ENCODE measurements around the gene SWT1.

DNA sequence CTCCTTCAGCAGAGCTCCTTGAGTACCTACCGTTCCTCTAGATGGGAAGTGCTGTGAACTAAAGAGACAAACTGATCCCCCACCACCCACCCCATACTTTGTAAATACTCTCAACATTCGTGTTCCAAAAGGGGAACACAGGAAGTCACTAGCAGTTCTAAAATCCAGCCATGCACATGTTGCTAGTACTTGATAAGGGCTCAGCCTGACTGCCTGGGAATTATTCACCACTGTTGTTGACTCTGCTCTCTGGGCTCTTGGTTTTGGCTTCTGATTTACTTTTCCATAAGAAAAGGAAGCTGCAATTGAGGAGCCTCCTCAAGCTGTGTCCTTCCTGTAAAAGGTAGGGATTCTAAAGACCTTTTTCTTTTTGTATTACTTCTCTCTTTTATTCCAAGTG is 92.6 kb downstream of the SWT1 start:
- TF ChIP-seq, protein P1, sequence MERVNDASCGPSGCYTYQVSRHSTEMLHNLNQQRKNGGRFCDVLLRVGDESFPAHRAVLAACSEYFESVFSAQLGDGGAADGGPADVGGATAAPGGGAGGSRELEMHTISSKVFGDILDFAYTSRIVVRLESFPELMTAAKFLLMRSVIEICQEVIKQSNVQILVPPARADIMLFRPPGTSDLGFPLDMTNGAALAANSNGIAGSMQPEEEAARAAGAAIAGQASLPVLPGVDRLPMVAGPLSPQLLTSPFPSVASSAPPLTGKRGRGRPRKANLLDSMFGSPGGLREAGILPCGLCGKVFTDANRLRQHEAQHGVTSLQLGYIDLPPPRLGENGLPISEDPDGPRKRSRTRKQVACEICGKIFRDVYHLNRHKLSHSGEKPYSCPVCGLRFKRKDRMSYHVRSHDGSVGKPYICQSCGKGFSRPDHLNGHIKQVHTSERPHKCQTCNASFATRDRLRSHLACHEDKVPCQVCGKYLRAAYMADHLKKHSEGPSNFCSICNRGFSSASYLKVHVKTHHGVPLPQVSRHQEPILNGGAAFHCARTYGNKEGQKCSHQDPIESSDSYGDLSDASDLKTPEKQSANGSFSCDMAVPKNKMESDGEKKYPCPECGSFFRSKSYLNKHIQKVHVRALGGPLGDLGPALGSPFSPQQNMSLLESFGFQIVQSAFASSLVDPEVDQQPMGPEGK (CRISPR knock-in tag; IDR thresholded peaks at IDR 0.05; ENCODE audit: borderline replicate concordance): no peak
- no peak for TF ChIP-seq GLIS3 (CRISPR knock-in tag; IDR thresholded peaks at IDR 0.05)
- TF ChIP-seq ZC3H10 (CRISPR knock-in tag; IDR thresholded peaks at IDR 0.05): no peak
- no peak for TF ChIP-seq ZFP3 (CRISPR knock-in tag; IDR thresholded peaks at IDR 0.05)

Measured in SK-N-SH treated with all-trans-retinoic acid at 6 μM for 48 hours (cell line).